H9 (cell line): ENCODE results near the gene GPR34. TPM values are rescaled to one million over a fixed set of nuclear protein-coding genes. Genes with fewer than 3 reads are reported as not detected.

Source experiments
- DNase-seq: peaks from one replicate; pipeline ENCODE4 v3.0.0-alpha.2; 2017
- H2AFZ ChIP-seq: one replicate; pipeline ENCODE4 v1.6.1; 2013; ENCODE audit warnings: mild to moderate bottlenecking, low read length, control low read depth, moderate library complexity
- H2AK5ac ChIP-seq: 2 replicates; pipeline ENCODE4 v1.6.1; 2013; ENCODE audit warnings: low read length, control low read depth, mixed read lengths; ENCODE audit not compliant: insufficient read length
- H2BK120ac ChIP-seq: one replicate; pipeline ENCODE4 v1.6.1; 2013; ENCODE audit warnings: low read depth, mild to moderate bottlenecking, low read length, control low read depth, inconsistent platforms; ENCODE audit not compliant: poor library complexity, severe bottlenecking
- H2BK12ac ChIP-seq: 2 replicates; pipeline ENCODE4 v1.6.1; 2013; ENCODE audit warnings: low read length, control low read depth, mixed read lengths, low read depth; ENCODE audit not compliant: insufficient read length
- H2BK15ac ChIP-seq: 2 replicates; pipeline ENCODE4 v1.6.1; 2013; ENCODE audit warnings: low read depth, low read length, control low read depth
- H2BK20ac ChIP-seq: one replicate; pipeline ENCODE4 v1.6.1; 2013; ENCODE audit warnings: low read depth, mild to moderate bottlenecking, low read length, control low read depth, inconsistent platforms; ENCODE audit not compliant: poor library complexity, severe bottlenecking
- H2BK5ac ChIP-seq: 2 replicates; pipeline ENCODE4 v1.6.1; 2013; ENCODE audit warnings: low read length, control low read depth, mixed read lengths; ENCODE audit not compliant: insufficient read length
- H3K14ac ChIP-seq: 2 replicates; pipeline ENCODE4 v1.6.1; 2013; ENCODE audit warnings: low read length, control low read depth; ENCODE audit not compliant: insufficient read depth
- H3K18ac ChIP-seq: 2 replicates; pipeline ENCODE4 v1.6.1; 2013; ENCODE audit warnings: low read depth, mild to moderate bottlenecking, mixed read lengths, low read length, control low read depth; ENCODE audit not compliant: insufficient read length
- H3K23ac ChIP-seq: 2 replicates; pipeline ENCODE4 v1.6.1; 2013; ENCODE audit warnings: low read length, control low read depth, mixed read lengths, low read depth; ENCODE audit not compliant: insufficient read length
- H3K23me2 ChIP-seq: 2 replicates; pipeline ENCODE4 v1.6.1; 2013; ENCODE audit warnings: low read depth, mild to moderate bottlenecking, mixed read lengths, low read length, control low read depth; ENCODE audit not compliant: insufficient read length, poor library complexity, severe bottlenecking
- H3K27ac ChIP-seq: 2 replicates; pipeline ENCODE4 v1.5.1; 2013; ENCODE audit warnings: low read length, control low read depth, mixed read lengths, low read depth; ENCODE audit not compliant: insufficient read length
- H3K27me3 ChIP-seq: 2 replicates; pipeline ENCODE4 v1.6.1; 2013; ENCODE audit warnings: low read length, control low read depth, inconsistent platforms; ENCODE audit not compliant: insufficient read depth
- H3K4ac ChIP-seq: 2 replicates; pipeline ENCODE4 v1.6.1; 2013; ENCODE audit warnings: low read depth, mild to moderate bottlenecking, control low read depth, inconsistent platforms, low read length, moderate library complexity
- H3K4me1 ChIP-seq: 2 replicates; pipeline ENCODE4 v1.6.1; 2013; ENCODE audit warnings: low read length, control low read depth, inconsistent platforms; ENCODE audit not compliant: insufficient read depth
- H3K4me2 ChIP-seq: 2 replicates; pipeline ENCODE4 v1.6.1; 2013; ENCODE audit warnings: low read length, control low read depth, mixed read lengths; ENCODE audit not compliant: insufficient read length, insufficient read depth
- H3K56ac ChIP-seq: 2 replicates; pipeline ENCODE4 v1.6.1; 2013; ENCODE audit warnings: low read depth, mild to moderate bottlenecking, mixed read lengths, low read length, control low read depth; ENCODE audit not compliant: insufficient read length
- H3K79me1 ChIP-seq: 2 replicates; pipeline ENCODE4 v1.6.1; 2013; ENCODE audit warnings: low read depth, mild to moderate bottlenecking, moderate library complexity, low read length, control low read depth, inconsistent platforms; ENCODE audit not compliant: insufficient read depth, poor library complexity, severe bottlenecking
- H3K79me2 ChIP-seq: 2 replicates; pipeline ENCODE4 v1.6.1; 2013; ENCODE audit warnings: low read length, control low read depth, inconsistent platforms; ENCODE audit not compliant: insufficient read depth
- H3K9ac ChIP-seq: 2 replicates; pipeline ENCODE4 v1.6.1; 2013; ENCODE audit warnings: low read length, control low read depth, mixed read lengths; ENCODE audit not compliant: insufficient read length; ENCODE audit errors: extremely low read depth
- H3K9me3 ChIP-seq: one replicate; pipeline ENCODE4 v1.6.1; 2013; ENCODE audit warnings: low read depth, low read length, inconsistent platforms; ENCODE audit not compliant: control insufficient read depth
- H3T11ph ChIP-seq: one replicate; pipeline ENCODE4 v1.6.1; 2013; ENCODE audit warnings: mild to moderate bottlenecking, low read length, control low read depth, inconsistent platforms
- H4K20me1 ChIP-seq: one replicate; pipeline ENCODE4 v1.6.1; 2013; ENCODE audit not compliant: control insufficient read depth, insufficient read length, insufficient read depth
- H4K5ac ChIP-seq: 2 replicates; pipeline ENCODE4 v1.6.1; 2013; ENCODE audit warnings: low read depth, mild to moderate bottlenecking, mixed read lengths, low read length, control low read depth; ENCODE audit not compliant: insufficient read length
- H4K8ac ChIP-seq: replicated peaks from 2 replicates; pipeline ENCODE4 v1.6.1; 2013; ENCODE audit warnings: low read length, control low read depth, mixed read lengths, low read depth; ENCODE audit not compliant: insufficient read length
- H4K91ac ChIP-seq: 2 replicates; pipeline ENCODE4 v1.6.1; 2013; ENCODE audit warnings: low read depth, mild to moderate bottlenecking, moderate library complexity, mixed read lengths, low read length, control low read depth; ENCODE audit not compliant: insufficient read length
- H3K27ac Mint-ChIP-seq, 3 experiments: 2 replicates in 2 of 3; 3 replicates in 1 of 3; pipeline ENCODE4 v1.8.0; 2020 to 2021; ENCODE audit warnings: mixed read lengths in 3 of 3, mild to moderate bottlenecking in 1 of 3, moderate library complexity in 1 of 3
- H3K27me3 Mint-ChIP-seq: 2 replicates; pipeline ENCODE4 v1.8.0; 2021; ENCODE audit warnings: low read depth, mild to moderate bottlenecking, moderate library complexity, mixed read lengths
- H3K36me3 Mint-ChIP-seq, 3 experiments: 2 replicates in 2 of 3; 3 replicates in 1 of 3; pipeline ENCODE4 v1.8.0; 2020 to 2021; ENCODE audit warnings: low read depth in 3 of 3, mixed read lengths in 3 of 3; ENCODE audit not compliant: insufficient read depth in 1 of 3
- H3K4me1 Mint-ChIP-seq, 2 experiments: 2 replicates each; pipeline ENCODE4 v1.8.0; 2020; ENCODE audit warnings: mixed read lengths in 2 of 2
- H3K4me3 Mint-ChIP-seq, 2 experiments: 2 replicates in 1 of 2; 3 replicates in 1 of 2; pipeline ENCODE4 v1.8.0; 2020 to 2021; ENCODE audit warnings: mild to moderate bottlenecking in 2 of 2, mixed read lengths in 2 of 2, moderate library complexity in 1 of 2
- H3K9me3 Mint-ChIP-seq, 2 experiments: 2 replicates in 1 of 2; 3 replicates in 1 of 2; pipeline ENCODE4 v1.8.0; 2020; ENCODE audit warnings: mild to moderate bottlenecking in 2 of 2, mixed read lengths in 2 of 2, moderate library complexity in 1 of 2
- CTCF ChIP-seq: fragments of 200-600 bp; sonication (generic); conservative IDR thresholded peaks from 3 replicates; pipeline ENCODE4 v1.8.0; 2021; ENCODE audit warnings: antibody characterized with exemption, mild to moderate bottlenecking
- WGBS: extraction: QIAGEN DNeasy Blood & Tissue Kit; methylation state at CpG from one replicate; pipeline ENCODE4 v1.1.7; 2013; ENCODE audit warnings: missing lambda C conversion rate, low lambda C conversion rate, mixed read lengths; ENCODE audit not compliant: insufficient read length; ENCODE audit errors: extremely low coverage; 5-methylcytosine and 5-hydroxymethylcytosine counted together
- total RNA-seq: library from RNA; stranded (reverse); gene quantifications from 2 replicates; pipeline ENCODE4 v1.2.1, GENCODE V29; 2021

The GPR34 gene
- total RNA-seq, 1 experiment from 2014 or later: not detected

- no peak overlapping the region for H3K56ac ChIP-seq
- H3T11ph ChIP-seq: no peak overlapping the region
- H3K4me2 ChIP-seq: no peak overlapping the region
- no peak overlapping the region for H3K9ac ChIP-seq
- TF ChIP-seq CTCF: no peak
- Mint-ChIP-seq H3K27me3 (no peaks in the 10 kb centered on the region; the same call in 1 of the 2 replicates), H3K9me3 (peaks cover 48 to 50% of the 10 kb centered on the region in 2 experiments), H3K4me3 (no peak overlapping the region), H3K27ac (no peak overlapping the region), H3K4me1 (peaks cover 12 to 15% of the 10 kb centered on the region in 2 experiments), H3K36me3 (peaks cover 3 to 18% (median 7%) of the 10 kb centered on the region in 3 experiments; a peak in 4 of 7 replicates)
- no peak overlapping the region for H2AFZ ChIP-seq
- no peak overlapping the region for H4K91ac ChIP-seq
- H3K18ac ChIP-seq: no peak overlapping the region
- no peak overlapping the region for H2BK20ac ChIP-seq
- H3K27ac ChIP-seq: no peak overlapping the region
- H3K23me2 ChIP-seq: no peaks in the 10 kb centered on the region
- no peaks in the 10 kb centered on the region for H3K4me1 ChIP-seq
- no peaks in the 10 kb centered on the region for H3K27me3 ChIP-seq
- no peaks in the 10 kb centered on the region for H3K79me1 ChIP-seq
- H2BK120ac ChIP-seq: no peak overlapping the region
- no peak overlapping the region for H4K8ac ChIP-seq
- no CpG with 5 or more reads among the region's 3 CpGs for WGBS
- H3K14ac ChIP-seq: no peak overlapping the region
- H3K79me2 ChIP-seq: no peaks in the 10 kb centered on the region
- H4K5ac ChIP-seq: no peak overlapping the region
- no peak overlapping the region for H3K4ac ChIP-seq
- no peaks in the 10 kb centered on the region for H4K20me1 ChIP-seq
- no peak overlapping the region for H2BK12ac ChIP-seq
- no peak overlapping the region for H3K23ac ChIP-seq
- no peak for DNase-seq
- H2BK5ac ChIP-seq: no peak overlapping the region
- no peak overlapping the region for H2BK15ac ChIP-seq
- no peak overlapping the region for H2AK5ac ChIP-seq
- no peaks in the 10 kb centered on the region for H3K9me3 ChIP-seq
These were observed 21.1 kb upstream of the GPR34 start for GRCh38 chrX:41667631-41668030.
